ENCODE results near the gene BRD7.

Gene BRD7

DNA sequence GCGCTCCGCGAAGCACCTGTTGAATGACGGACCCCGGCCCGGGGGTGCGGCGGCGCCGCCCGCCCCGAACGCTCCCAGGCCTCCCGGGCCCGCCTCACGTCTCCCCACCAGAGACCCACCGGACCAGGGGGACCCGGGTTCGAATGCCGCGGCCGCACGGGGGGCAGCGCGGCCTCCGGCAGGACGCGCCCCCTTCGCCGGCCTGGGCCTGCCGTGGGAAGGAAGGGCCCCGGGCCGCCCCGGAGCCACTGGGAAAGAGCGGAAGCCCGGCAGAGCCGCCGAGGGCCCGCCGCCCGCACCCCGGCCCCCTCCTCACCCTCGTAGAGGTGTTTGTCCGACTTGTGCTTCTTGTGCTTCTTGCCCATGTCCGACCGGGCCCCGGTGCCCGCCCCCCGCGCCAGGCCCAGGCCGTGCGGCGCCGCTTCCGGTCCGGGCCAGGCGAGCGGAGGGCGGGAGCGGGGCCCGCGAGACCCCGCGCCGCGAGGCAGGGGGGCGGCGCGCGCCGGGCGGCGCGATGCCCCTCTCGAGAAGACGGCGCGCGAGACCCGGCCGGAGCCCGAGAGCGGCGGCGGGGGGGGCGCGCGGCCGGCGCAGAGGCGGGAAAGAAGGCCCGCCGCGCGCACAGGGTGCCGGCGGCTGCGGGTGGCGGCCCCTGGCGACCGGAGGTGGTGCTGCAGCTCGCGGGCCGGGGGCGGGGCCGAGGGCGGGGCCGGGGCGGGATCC, at the start of gene BRD7:
Gene BRD7, minus strand, starts transcription at position 579 of the 723 bp plus-strand sequence. Its CDS starts 214 bp downstream, at position 365.
- peak; percentile 86 for DNase-seq

DNA sequence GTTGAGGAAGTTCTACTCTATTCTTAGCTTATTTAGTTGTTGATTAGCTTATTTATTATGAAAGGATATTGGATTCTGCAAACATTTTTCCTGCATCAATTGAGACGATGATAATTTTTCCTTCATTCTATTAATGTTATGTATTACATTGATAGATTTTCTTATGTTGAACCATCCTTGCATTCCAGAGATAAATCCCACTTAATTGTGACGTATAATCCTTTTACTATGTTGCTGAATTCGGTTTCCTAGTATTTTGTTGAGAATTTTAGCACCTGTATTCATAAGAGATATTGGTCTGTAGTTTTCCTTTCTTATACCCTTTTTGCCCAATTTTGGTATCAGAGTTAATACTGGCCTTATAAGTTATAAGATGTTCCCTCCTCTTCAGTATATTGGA, 47.6 kb upstream of the BRD7 start:
- no peak for DNase-seq

DNA sequence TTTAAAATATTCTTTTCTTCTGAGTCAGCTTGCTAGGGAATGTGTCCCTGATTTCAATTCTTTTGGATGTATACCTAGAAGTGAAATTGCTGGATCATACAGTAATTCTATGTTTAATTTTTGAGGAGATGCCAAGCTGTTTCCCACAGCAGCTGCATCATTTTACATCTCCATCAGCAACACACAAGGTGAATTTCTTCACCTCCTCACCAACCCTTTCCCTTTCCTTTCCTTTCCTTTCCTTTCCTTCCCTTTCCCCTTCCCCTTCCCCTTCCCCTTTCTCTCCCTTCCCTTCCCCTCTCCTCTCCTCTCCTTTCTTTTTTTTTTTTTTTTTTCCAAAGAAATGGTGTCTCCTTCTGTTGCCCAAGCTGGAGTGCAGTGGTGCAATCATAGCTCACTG, 45.4 kb upstream of the BRD7 start:
- DNase-seq, result no peak

DNA sequence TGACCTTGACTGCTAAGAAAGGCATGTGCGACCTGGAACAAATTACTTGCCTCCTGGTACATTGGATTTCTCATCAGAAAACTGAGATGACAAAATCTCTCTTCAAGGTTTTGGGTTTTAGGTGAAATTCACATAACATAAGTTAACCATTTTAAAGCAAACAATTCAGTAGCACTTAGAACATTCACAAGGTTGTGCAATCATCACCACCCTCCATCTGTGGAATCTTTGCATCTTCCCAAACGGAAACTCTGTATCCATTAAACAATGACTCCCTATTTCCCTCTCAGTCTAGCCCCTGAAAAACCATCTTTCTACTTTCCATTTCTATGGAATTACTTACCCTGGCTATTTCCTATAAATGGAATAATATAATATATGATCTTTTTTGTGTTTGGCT, 42.2 kb upstream of the BRD7 start:
- DNase-seq, result no peak

DNA sequence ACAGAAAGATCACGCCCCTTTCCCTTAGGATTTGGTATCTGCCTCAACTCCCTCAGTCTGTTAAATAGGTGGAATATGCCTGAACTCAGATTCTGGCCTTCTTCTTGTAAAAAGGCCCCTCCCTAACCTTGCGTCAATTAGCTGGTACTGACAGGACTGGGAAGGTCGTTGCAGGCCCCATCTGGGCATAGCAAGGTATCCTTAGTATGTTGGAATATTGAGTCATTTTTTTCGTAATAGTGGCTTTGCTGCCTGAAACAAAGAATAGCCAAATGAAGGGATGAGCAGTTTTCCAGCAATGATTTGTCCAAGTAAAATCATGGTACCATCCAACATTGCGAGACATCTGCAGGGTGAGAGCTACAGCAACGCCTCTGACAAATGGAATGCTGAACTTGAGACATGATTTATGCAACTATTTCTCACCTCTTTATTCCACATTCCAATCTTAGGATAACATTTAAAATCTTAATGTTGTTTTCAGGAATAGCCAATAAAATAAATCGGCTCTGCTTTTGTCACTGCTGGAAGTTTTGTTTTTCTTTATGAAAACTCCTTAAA, 39.3 kb upstream of the BRD7 start:
- DNase-seq, result no peak

DNA sequence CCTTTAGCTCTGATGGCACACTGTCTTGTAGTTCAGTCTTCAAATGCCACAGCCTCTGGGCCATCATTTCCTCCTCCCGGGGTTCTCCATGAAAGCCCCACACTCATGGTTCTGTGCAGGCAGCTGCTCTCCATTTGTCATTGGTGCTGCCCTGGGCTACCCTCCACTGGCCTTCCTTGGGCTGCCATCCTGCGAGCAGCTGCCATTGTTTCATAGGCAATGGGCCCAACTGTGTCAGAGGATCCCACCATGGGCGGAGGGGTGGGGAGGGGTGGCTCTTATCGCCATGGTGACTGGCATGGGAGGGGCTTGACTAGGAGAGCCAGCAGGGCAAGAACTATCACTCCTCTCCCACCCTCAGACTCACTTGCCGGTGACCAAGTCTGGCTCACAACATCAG, 38.6 kb upstream of the BRD7 start:
- no peak for DNase-seq

DNA sequence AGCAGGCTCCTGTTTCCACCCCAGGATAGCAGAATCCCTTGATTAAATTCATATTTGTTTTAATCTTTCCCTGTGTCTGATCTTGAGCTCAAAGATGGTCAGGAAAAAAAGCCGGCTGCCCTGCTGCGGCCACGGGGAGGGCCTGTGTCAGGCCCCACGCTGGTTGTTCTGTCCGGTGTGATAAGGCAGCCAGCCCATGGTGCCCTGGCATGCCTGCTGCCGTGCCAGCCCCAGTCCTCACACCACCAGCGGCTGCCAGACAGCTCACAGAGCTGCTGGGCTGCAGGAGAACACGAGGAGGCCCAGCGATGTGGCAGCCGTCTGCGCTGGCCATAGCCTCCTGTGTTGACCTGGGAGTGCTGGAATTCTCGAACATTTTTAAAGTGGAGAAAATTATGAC, 34.7 kb upstream of the BRD7 start:
- no peak for DNase-seq

DNA sequence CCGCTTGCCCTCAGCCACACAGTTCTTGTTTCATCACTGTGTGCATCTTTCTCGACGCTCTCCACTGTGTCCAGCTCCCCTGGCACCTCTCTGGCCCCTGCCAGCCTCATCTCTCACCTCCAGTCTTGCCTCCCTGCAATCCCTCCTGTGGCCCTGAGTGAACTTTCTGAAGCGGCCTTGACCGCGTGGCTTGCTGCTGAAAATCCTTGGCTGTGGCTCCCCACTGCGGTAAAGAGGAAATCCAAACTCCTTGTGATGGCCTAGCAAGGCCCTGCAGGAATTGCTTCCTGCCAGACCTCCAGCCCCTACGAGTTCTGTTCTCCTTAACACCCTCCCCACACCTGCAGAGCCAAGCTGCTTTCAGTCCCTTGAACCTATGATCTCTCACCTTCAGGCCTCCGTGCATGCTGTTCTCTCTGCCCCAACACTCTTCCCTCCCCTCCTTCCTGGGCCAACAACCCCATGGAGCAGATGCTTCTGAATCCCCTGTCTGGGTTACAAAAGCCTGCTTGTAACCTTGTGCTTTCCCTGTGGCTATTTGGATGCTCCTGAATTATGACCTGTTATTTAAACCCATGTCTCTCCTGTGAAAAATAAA, 33.6 kb upstream of the BRD7 start:
- no peak for DNase-seq

DNA sequence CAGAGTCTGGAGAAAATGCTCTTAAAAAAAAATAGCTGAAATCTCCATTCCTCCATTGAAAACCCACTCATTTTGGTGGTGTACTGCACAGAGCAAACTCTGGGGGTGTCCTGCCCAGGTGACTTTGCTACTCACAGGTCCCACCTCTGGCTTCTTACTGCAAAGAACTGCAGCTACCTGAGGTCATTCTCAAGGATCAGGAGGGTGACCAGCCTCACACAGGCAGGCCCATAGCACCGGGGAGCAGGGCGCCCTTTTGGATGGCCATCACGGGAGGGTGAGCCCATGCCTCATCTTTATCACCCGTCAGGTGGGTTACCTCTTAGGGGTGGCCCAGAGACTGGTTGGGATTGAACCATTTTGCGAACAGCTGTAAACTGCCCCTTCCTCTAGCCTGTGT, 32.6 kb upstream of the BRD7 start:
- DNase-seq, result no peak

DNA sequence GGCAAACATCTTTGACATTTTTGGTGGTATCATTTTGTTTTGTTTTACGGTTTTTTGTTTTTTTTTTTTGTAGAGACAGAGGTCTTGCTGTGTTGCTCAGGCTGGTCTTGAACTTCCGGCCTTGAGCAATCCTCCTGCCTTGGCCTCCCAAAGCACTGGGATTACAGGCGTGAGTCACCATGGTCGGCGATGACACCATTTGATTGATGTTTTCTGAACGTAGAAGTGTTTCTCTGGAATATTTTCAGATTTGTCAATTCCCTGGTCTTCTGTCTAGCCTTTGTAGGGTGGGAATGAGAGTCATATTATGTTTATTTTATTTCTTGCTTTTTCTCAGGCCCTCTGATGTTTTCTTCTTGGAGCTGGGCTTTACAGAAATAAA, 32.2 kb upstream of the BRD7 start:
- no peak for DNase-seq

DNA sequence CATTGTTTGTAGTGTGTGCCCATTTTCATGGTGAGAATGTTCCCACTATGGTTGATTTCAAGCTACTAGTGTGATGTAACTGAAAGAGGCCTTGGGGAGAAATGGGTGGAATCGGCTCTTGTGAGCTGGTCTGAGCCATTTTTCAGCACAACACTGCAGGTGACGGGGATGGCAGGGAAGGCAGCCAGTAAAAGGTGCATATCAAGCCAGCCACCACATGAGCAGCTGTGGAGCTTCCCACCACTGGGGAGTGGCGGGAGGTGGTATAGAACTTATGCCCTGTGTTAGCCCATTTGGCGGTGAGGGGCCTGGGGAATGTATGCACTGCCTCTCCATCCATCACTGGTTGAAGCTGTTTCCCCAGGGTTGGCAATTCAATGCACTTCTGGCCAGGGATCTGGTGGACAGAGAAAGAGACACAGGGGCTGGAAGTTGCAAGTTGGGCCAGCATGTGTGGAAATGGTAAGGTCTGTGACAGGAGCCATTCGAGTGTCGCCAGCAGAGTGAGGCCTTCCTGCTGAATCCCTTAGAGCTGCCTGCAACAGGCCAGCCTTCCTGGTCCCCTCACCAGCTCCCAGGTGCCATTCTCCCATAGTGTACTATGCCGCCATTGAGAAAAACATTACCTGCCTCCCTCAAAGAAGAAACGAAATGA, 31.7 kb upstream of the BRD7 start:
- no peak for DNase-seq

DNA sequence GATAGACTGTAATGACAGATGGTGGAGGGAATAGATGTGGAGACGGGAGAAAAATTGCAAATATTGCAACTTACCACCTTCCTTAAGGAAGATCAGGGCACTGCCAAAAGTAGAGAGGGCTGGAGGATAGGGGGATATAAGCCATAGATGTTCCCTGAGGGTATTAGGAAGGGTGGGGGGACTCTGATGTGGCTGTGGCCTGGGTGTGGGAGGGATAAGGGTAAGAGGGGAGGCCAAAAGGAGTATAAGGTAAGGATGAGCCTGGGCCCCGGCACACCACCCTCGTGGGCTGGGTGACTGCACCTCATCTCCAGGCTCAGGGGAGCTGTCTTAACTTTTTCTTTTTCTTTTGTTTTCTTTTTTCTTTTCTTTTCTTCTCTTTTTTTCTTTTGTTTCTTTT, 30.6 kb upstream of the BRD7 start:
- DNase-seq, result no peak

DNA sequence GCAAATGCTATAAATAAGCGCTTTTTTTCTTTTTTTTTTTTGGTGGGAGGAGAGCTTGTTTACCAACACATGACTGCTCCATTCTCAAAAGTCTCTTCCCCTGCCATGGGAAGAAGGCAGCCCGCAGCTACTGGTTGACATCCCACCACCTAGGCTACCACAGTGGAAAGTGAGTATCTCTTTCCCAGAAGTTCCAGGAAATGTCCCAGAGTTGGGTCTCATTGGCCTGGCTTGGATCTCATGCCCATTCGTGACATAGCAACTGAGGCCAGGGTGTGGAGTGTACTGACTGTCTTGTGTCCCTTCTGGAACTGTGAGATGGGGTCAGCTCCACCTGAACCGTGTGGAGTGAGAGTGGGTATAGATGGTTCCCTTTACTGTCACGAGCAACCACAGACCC, 29.5 kb upstream of the BRD7 start:
- no peak for DNase-seq

DNA sequence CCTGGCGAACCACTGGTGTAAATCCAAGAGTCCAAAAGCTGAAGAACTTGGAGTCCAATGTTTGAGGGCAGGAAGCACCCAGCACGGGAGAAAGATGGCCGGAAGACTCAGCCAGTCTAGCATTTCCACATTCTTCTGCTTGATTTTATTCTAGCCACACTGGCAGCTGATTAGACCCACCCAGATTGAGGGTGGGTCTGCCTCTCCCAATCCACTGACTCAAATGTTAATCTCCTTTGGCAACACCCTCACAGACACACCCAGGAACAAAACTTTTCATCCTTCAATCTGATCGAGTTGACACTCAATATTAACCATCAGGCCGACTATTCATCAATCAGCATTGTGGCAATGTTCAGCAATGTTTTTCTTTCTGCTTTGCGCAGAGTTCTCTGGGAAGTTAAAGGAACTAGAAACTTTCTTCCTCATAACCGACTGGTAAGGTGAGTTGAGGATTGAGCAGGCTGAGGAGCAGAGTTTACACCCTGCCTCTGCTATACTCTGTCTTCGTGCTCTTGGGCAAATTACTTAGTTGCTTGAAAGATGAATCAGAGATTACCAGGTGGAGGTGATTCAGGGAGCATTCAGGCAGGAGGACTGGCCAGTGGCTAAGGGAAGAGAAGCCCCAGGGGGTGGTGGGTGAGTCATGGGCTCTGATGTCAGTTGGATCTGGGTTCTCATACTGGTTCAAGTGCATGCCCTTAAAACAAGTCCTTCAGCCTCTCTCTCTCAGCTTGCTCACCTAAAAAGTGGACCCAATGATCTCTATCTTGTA, 28.2 kb upstream of the BRD7 start:
- no peak for DNase-seq

DNA sequence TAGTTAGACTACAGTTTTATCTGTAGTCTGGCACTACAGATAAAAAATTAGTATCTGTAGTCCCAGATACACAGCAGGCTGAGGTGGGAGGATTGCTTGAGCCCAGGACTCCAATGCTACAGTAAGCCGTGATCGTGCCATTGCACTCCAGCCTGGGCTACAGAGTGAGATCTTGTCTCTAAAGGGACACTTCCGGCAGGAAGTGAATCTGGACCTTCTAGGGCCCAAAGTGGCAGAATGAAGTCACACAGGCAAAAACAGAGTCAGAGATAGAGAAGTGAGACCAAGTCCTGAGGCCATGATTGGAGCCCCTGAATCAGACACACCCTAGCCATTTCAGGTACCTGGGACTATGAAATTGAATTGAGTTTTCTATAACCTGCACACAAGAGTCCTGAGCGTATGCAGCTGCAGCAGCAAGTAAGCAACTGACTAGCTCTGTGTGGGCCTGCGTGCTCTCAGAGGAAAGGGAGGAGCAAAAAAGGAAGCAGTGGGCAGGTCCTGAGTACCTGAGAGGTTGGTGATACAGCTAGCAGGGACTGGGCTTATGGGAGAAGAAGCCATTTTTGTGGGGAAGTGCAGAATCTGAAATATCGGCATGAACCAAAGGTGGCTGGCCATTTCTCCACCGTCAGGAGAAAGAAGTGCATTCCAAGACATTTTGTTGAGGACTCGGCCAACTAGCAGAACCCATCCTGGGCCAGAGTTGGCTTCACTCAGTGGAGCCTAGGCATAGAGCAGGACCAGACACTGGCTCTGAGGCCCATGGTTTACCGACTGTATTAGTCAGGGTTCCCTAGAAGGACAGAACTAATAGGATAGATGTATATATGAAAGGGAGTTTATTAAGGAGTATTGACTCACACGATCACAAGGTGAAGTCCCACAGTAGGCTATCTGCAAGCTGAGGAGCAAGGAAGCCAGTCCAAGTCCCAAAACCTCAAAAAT, 27.2 kb upstream of the BRD7 start:
- DNase-seq, result peak; percentile 16

DNA sequence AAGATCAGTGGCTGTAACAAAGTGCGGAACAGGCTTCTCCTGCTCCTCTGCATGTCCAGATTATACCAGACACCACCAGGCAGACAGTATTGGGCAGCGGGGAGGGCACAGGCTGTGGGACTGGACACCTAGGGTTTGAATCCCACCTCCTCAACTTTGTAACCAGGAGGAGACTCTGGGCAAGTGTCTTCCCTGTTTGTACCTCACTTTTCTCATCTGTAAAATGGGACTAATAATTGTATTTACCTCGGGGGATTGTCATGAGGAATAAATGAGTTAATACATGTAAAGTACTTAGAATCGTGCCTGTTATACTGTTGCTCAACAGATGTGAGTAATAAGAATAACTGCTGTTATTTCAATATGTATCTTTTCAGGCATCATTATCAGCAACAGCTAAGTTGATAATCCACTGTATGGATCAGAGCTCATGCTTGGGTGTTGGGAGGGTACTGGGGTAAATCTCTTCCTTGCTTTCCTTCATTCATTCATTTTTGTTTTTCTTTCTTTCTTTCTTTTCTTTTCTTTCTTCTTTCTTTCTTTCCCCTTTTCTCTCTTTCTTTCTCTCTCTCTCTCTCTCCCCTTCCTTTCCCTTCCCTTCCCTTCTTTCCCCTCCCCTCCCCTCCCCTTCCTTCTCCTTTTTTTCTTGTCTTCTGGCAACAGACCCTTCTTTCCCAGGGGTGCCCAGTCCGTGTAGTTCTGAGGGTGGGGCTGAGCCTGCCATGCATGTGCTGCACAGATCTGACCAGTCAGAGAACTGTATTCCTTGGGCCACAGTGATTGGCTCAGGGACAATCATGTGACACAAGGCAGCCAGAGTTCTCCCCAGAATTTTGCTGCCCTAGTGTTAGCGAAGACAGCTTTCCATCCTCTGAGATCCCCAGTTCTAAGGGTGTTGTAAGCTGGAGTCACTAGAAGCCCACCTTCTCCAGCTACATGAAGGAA, 25.3 kb upstream of the BRD7 start:
- DNase-seq, result no peak

DNA sequence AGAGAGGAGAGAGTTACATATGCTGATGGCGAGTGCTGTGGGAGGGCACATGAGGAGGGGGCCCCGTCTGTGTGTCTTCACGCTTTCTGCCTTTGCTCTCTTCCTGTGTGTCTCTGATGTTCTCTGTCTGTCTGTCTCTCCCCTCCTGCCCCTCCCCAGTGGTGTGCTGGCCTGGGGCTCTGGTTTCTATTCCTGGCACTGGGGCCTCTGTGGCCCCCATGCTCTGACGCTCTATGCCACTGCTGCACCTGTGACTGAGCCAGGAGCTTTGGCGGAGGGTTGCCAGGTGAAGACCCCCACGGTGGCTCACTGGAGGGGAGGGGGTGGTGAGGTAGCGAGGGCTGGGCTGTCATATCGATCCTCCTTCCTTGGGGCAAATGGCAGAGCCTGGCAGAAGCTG, 24.6 kb upstream of the BRD7 start:
- no peak for DNase-seq

DNA sequence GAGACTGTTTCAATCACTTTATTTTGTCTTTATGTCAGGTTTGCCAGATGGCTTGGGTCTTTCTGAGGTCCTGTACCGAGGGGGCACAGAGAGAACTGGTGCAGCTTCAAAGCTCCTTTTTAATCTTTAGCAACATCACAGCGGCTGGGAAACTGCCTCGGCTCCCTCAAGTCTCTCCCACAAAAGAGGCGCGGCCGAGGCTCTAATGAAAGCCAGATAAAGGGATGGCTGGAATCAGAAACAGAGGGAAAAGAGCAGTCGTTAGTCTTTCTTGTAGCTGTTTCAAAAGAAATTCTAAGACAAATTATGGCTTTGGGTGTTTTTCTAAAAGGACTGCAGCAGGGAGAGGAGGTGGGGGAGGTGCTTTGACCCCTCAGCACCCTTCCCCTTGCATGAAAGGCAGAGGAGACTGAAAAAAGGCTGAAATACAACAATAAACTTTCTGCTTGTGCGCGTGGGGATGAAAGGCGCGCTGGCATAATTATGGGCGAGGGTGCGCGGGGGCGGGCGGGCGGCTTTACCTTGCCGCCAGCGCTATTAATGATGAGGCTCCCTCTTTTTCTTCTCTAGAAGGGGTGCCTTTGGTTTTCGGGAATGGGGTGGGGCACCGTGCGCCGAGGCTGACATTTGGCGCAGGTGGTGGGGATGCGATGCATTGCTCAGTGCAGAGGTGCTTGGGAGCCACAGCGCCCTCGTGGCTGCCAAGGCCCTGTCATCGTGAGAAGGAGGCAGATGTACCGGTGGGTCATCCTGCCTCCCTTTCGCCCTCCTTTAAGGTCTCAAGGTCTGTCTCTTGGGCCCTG, 22.3 kb upstream of the BRD7 start:
- DNase-seq, result no peak

DNA sequence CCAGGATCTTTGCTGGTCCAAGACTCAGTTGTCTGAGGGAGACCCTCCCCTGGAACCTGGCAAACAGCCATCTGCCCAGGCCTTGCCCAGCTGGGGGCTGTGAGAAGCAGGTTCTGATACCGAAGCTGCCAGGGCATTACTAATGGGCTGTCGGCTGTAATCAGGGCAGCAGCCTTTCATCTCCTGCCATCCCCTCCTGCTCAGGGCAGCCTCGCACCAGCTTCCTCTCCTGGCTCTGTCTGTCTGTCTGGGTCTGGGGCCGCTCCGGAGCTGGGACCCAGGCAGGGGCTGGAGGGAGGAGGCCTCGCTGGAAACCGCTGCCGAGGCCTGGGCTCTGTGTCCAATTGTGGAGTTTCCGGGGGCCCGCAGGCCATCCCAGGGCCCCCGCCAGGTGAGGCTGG, 21.6 kb upstream of the BRD7 start:
- DNase-seq, result no peak

DNA sequence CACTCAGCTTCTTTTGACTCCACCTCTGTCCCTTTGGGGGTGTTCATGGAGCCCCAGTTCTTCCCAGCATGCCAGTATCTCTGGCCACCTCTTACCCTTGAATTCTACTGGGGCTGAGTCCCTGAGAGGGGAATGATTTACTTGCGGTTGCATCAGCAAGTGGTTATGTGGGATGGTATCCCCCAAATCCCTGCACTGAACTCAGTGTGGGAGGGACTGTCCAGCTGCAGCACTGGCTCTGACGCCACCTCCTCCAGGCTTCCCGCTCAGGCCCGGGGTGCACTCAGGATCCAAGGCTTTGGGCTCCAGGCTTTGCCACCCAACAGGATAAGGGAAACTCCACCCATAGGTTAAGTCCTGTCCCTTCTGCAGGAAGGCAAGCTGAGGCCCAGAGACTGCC, 21.1 kb upstream of the BRD7 start:
- DNase-seq, result no peak
